GM18498 (cell line): ENCODE measurements around the gene OR8D1.

ENCODE experiments used
- ATAC-seq: cut with Tn5 transposase; IDR thresholded peaks from one replicate; pipeline ENCODE4 v1.9.1; 2021; ENCODE audit warnings: mild to moderate bottlenecking, moderate library complexity; ENCODE audit not compliant: unreplicated experiment

OR8D1 gene

GRCh38 chr11:124313849-124314248, at the start of gene OR8D1:
Gene OR8D1 (minus strand): TSS chr11:124313949. CDS start chr11:124310766, 3,183 bp downstream.
- no peak for ATAC-seq

- ATAC-seq = no peak
Measured at GRCh38 chr11:124359566-124359965, 45.8 kb upstream of the OR8D1 start.

GRCh38 chr11:124346311-124346955, 32.7 kb upstream of the OR8D1 start:
- ATAC-seq = no peak

- no peak for ATAC-seq
Measured at GRCh38 chr11:124344346-124344745, 30.6 kb upstream of the OR8D1 start.

- ATAC-seq = no peak
Measured at GRCh38 chr11:124340142-124340447, 26.3 kb upstream of the OR8D1 start.

GRCh38 chr11:124339396-124340141, 25.8 kb upstream of the OR8D1 start:
- ATAC-seq = no peak

GRCh38 chr11:124331873-124332272, 18.1 kb upstream of the OR8D1 start:
- ATAC-seq = no peak

GRCh38 chr11:124329787-124330478, 16.2 kb upstream of the OR8D1 start:
- ATAC-seq = peak; percentile 99

GRCh38 chr11:124327775-124328174, 14.0 kb upstream of the OR8D1 start:
- ATAC-seq = no peak

- ATAC-seq = no peak
Measured at GRCh38 chr11:124322356-124322755, 8.6 kb upstream of the OR8D1 start.

GRCh38 chr11:124320097-124320496, 6.3 kb upstream of the OR8D1 start, which contains the start of gene OR8D2:
Gene OR8D2 (minus strand): TSS chr11:124320197. CDS start chr11:124320197, 0 bp downstream.
- ATAC-seq = no peak

GRCh38 chr11:124315052-124315451, 1.3 kb upstream of the OR8D1 start:
- no peak for ATAC-seq

- ATAC-seq = no peak
Measured at GRCh38 chr11:124313131-124313530, 618 bp downstream of the OR8D1 start.

- ATAC-seq = no peak
Measured at GRCh38 chr11:124311670-124312069, 2.1 kb downstream of the OR8D1 start.

GRCh38 chr11:124311269-124311668, 2.5 kb downstream of the OR8D1 start:
- ATAC-seq = no peak

GRCh38 chr11:124310721-124311120, 3.0 kb downstream of the OR8D1 start:
- ATAC-seq = no peak

GRCh38 chr11:124307093-124307492, 6.7 kb downstream of the OR8D1 start:
- ATAC-seq = no peak

- ATAC-seq = no peak
Measured at GRCh38 chr11:124302347-124303125, 11.2 kb downstream of the OR8D1 start.

GRCh38 chr11:124301548-124301947, 12.2 kb downstream of the OR8D1 start:
- ATAC-seq = no peak

- no peak for ATAC-seq
Measured at GRCh38 chr11:124297921-124298320, 15.8 kb downstream of the OR8D1 start.

GRCh38 chr11:124296016-124296415, 17.7 kb downstream of the OR8D1 start:
- no peak for ATAC-seq
